Activated CD8-positive, alpha-beta memory T cell treated with anti-CD3 and anti-CD28 coated beads for 4 hours (primary cell): ENCODE results near the gene ARRDC2.
"Not testable (repeated sequence)": the region's sequence is repeated elsewhere in the genome, so short reads cannot be mapped to it uniquely, and the experiment has no call there.

Source experiments
- DNase-seq, 2 donors: peaks; one replicate each; pipeline ENCODE4 v3.0.0-alpha.2; 2020; ENCODE audit warnings: low read depth in 2 of 2

The ARRDC2 gene

GRCh38 chr19:17989425-17990094 is 18.4 kb upstream of the ARRDC2 start:
- no peak for DNase-seq

- no peak for DNase-seq
These were observed 14.7 kb upstream of the ARRDC2 start for GRCh38 chr19:17993076-17993813.

- DNase-seq = peak; percentile 66 to 70
These were observed 11.1 kb upstream of the ARRDC2 start for GRCh38 chr19:17996826-17997316.

GRCh38 chr19:17997969-17998826 is 9.8 kb upstream of the ARRDC2 start:
- no peak for DNase-seq

- DNase-seq = no peak
These were observed 9.2 kb upstream of the ARRDC2 start for GRCh38 chr19:17998827-17999150.

GRCh38 chr19:17999684-18000479 is 8.1 kb upstream of the ARRDC2 start:
- no peak for DNase-seq

GRCh38 chr19:18000480-18000914 is 7.5 kb upstream of the ARRDC2 start:
- DNase-seq = no peak

- DNase-seq = peak; percentile 87 to 90
These were observed 6.8 kb upstream of the ARRDC2 start for GRCh38 chr19:18000915-18001776.

GRCh38 chr19:18001777-18002345 is 6.1 kb upstream of the ARRDC2 start:
- DNase-seq = no peak

GRCh38 chr19:18002347-18002850 is 5.6 kb upstream of the ARRDC2 start:
- no peak for DNase-seq

- DNase-seq = not testable (repeated sequence)
These were observed 2.2 kb upstream of the ARRDC2 start for GRCh38 chr19:18005750-18006149.

GRCh38 chr19:18007044-18007916 is 690 bp upstream of the ARRDC2 start:
- peak; percentile 67 to 69 for DNase-seq

GRCh38 chr19:18008814-18009213 is 844 bp downstream of the ARRDC2 start:
- DNase-seq = no peak

- DNase-seq = no peak
These were observed 1.6 kb downstream of the ARRDC2 start for GRCh38 chr19:18009412-18010066.

- no peak for DNase-seq
These were observed 2.2 kb downstream of the ARRDC2 start for GRCh38 chr19:18010149-18010548.

GRCh38 chr19:18013210-18014111 is 5.5 kb downstream of the ARRDC2 start:
- no peak for DNase-seq

GRCh38 chr19:18014197-18014596 is 6.2 kb downstream of the ARRDC2 start:
- DNase-seq = no peak
